GM10248 (cell line): ENCODE measurements around the gene ANKIB1.

ENCODE experiments used
- CTCF ChIA-PET: fragments of 300-600 bp; sonication (Branson Sonifier 250); formaldehyde crosslinking; extraction: SDS; loops from one replicate; lab custom pipeline; 2021; ENCODE audit warnings: antibody characterized with exemption; lab: Yijun Ruan, JAX
- POLR2A ChIA-PET: fragments of 350-650 bp; sonication (Branson Sonifier 250); formaldehyde crosslinking; extraction: SDS; loops from one replicate; lab custom pipeline; 2020; ENCODE audit warnings: antibody characterized with exemption; lab: Yijun Ruan, JAX
- DNase-seq: peaks from one replicate; pipeline ENCODE4 v3.0.0; 2012; ENCODE audit errors: extremely low spot score
- TF ChIP-seq, protein P1 (sequence below): IDR thresholded peaks from 2 replicates; pipeline ENCODE4 v1.5.1; 2012; ENCODE audit warnings: mild to moderate bottlenecking, low read depth; ENCODE audit errors: extremely low read depth, missing control alignments, control extremely low read depth

Gene ANKIB1

DNA sequence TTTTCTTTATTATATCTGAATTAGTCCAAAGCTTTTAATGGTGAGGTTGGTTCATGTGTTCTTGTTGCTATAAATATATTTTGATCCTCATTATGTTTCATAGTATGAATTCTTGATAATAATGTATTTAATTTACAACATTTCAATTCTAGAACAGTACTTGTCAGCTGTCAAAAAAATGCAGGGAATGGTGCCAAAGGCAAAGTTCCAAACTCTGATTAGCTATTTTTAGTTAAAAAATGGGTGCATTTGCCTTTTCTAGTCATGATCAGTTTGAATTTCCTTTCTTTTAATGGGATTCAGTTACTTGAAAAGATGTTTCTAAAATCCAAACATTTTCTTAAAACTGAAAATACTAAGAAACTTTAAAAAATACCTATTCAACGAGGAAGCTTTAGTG lies 49.6 kb downstream of the ANKIB1 start:
- CTCF ChIA-PET: interaction anchor here (1.1 to 2.0 kb wide), 4 partner anchors 10 to 81 kb away, joined by 3 to 9 read pairs (median 4); no protein-coding TSS in a partner anchor
- TF ChIP-seq, protein P1, sequence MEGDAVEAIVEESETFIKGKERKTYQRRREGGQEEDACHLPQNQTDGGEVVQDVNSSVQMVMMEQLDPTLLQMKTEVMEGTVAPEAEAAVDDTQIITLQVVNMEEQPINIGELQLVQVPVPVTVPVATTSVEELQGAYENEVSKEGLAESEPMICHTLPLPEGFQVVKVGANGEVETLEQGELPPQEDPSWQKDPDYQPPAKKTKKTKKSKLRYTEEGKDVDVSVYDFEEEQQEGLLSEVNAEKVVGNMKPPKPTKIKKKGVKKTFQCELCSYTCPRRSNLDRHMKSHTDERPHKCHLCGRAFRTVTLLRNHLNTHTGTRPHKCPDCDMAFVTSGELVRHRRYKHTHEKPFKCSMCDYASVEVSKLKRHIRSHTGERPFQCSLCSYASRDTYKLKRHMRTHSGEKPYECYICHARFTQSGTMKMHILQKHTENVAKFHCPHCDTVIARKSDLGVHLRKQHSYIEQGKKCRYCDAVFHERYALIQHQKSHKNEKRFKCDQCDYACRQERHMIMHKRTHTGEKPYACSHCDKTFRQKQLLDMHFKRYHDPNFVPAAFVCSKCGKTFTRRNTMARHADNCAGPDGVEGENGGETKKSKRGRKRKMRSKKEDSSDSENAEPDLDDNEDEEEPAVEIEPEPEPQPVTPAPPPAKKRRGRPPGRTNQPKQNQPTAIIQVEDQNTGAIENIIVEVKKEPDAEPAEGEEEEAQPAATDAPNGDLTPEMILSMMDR: no peak
- POLR2A ChIA-PET: no interaction called here
- DNase-seq: no peak

DNA sequence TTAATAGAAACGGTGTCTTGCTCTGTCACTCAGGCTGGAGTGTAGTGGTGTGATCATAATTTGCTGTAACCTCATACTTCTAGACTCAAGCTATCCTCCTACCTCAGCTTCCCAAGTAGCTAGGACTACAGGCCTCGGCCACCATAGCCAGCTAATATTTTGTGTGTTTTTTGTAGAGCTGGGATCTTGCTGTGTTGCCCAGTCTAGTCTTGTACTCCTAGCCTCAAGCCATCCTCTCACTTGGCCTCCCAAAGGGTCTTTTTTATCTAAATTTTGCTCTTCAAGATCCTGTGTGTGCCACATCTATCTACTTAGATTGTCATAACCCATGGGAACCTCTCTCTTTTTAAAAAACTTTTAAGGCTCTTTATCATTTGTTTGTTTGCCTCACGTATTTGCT lies 50.5 kb downstream of the ANKIB1 start:
- POLR2A ChIA-PET: no interaction called here
- CTCF ChIA-PET: interaction anchor here (1.0 to 2.0 kb wide), 5 partner anchors 10 to 80 kb away, joined by 3 to 9 read pairs (median 4); no protein-coding TSS in a partner anchor
- DNase-seq: no peak
- TF ChIP-seq, protein P1: no peak

- TF ChIP-seq, protein P1: no peak
- CTCF ChIA-PET: interaction anchor here (1.0 to 2.0 kb wide), 3 partner anchors 11 to 80 kb away, joined by 3 to 9 read pairs (median 4); no protein-coding TSS in a partner anchor
- DNase-seq: no peak
- POLR2A ChIA-PET: no interaction called here
Observed at GRCh38 chr7:92296880-92297445, 51.2 kb downstream of the ANKIB1 start.

GRCh38 chr7:92297736-92298135 lies 52.0 kb downstream of the ANKIB1 start:
- TF ChIP-seq, protein P1: no peak
- CTCF ChIA-PET: no interaction called here
- POLR2A ChIA-PET: no interaction called here
- DNase-seq: no peak

DNA sequence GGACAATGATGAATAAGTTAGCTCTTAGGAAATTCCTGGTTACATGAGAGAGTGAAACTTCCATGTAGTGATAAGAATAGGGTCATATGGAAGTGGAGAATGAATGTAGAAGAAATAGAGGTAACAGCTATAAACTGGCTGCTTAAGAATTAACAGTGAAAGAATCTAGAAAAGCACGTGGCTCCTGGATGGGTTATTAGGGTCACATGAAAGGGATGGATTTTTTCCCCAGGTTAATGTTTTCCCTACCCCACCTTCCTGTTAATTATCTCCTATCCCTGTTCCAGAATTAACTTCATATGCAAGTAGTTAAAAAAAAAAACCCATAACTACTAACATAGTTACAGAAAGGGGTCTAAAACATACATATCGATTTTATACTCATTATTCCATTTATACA lies 58.0 kb downstream of the ANKIB1 start:
- ChIA-PET POLR2A (no interaction called here), CTCF (interaction anchor here (0.7 kb wide), 1 partner anchor 11 kb away, joined by 3 read pairs; no protein-coding TSS in a partner anchor)
- DNase-seq: no peak

DNA sequence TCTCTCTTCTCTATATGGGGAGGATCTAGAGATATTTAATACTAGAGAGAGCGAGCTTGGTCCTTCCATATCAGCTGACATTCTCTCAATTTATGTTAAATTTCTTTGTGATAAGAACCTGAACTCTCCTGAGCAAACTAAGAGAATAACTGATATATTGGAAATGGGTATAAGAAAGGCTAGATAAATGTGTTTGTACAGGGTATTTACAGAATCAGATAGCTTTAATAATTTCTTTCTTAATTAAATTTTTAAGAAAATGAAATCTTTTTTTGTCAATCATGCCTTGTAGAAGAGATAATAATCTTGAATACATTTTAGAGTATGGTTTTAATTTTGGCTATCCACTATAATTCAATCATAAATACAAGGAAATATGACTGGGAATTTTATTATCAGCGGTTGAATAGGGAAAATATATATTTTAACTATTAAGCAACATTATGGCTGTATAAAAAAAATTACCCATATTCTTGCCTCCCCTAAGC lies 58.7 kb downstream of the ANKIB1 start:
- TF ChIP-seq, protein P1: no peak
- no peak for DNase-seq
- ChIA-PET POLR2A (no interaction called here), CTCF (interaction anchor here (0.7 kb wide), 1 partner anchor 10 kb away, joined by 3 read pairs; no protein-coding TSS in a partner anchor)

More for the DNA sequence above, 58.0 kb downstream of the ANKIB1 start:
- TF ChIP-seq, protein P1: no peak
